Muscle layer of duodenum (tissue), 2 donors: ENCODE results near the gene IL1RAPL1.

Source experiments
- H3K27ac ChIP-seq: one replicate; pipeline ENCODE4 v1.7.0; 2013; ENCODE audit warnings: mild to moderate bottlenecking, low read length
- H3K27me3 ChIP-seq: one replicate; pipeline ENCODE4 v1.7.0; 2013; ENCODE audit warnings: low read depth, mild to moderate bottlenecking, control low read depth, low read length
- H3K36me3 ChIP-seq, 2 donors: one replicate each; pipeline ENCODE4 v1.7.0; 2013; ENCODE audit warnings: low read length in 2 of 2, control low read depth in 1 of 2, mild to moderate bottlenecking in 1 of 2; ENCODE audit not compliant: insufficient read depth in 2 of 2, control insufficient read depth in 1 of 2
- H3K4me1 ChIP-seq, 2 donors: one replicate each; pipeline ENCODE4 v1.7.0; 2013; ENCODE audit warnings: low read length in 2 of 2, mild to moderate bottlenecking in 2 of 2, control low read depth in 1 of 2, moderate library complexity in 1 of 2; ENCODE audit not compliant: insufficient read depth in 2 of 2, control insufficient read depth in 1 of 2
- H3K4me3 ChIP-seq, 2 donors: one replicate each; pipeline ENCODE4 v1.7.0; 2013; ENCODE audit warnings: low read length in 2 of 2, low read depth in 1 of 2, mild to moderate bottlenecking in 1 of 2
- H3K9me3 ChIP-seq, 2 donors: one replicate each; pipeline ENCODE4 v1.7.0; 2013; ENCODE audit warnings: low read length in 2 of 2, control low read depth in 1 of 2, mild to moderate bottlenecking in 1 of 2; ENCODE audit not compliant: control insufficient read depth in 1 of 2
- donor health status: healthy.

The IL1RAPL1 gene

GRCh38 chrX:29043746-29044145 lies 456.5 kb downstream of the IL1RAPL1 start:
- Histone ChIP-seq H3K9me3 (no peaks in the 10 kb centered on the region), H3K4me1 (no peaks in the 10 kb centered on the region), H3K27ac (no peak overlapping the region), H3K36me3 (no peaks in the 10 kb centered on the region), H3K4me3 (no peak overlapping the region), H3K27me3 (no peaks in the 10 kb centered on the region)

GRCh38 chrX:29044423-29045184 lies 457.4 kb downstream of the IL1RAPL1 start:
- no peak overlapping the region for H3K4me3 ChIP-seq
- no peaks in the 10 kb centered on the region for H3K4me1 ChIP-seq
- no peaks in the 10 kb centered on the region for H3K36me3 ChIP-seq
- no peaks in the 10 kb centered on the region for H3K27me3 ChIP-seq
- H3K27ac ChIP-seq, result no peak overlapping the region
- H3K9me3 ChIP-seq, result no peaks in the 10 kb centered on the region

GRCh38 chrX:29065477-29065876 lies 478.2 kb downstream of the IL1RAPL1 start:
- H3K36me3 ChIP-seq, result no peaks in the 10 kb centered on the region
- no peak overlapping the region for H3K4me3 ChIP-seq
- no peaks in the 10 kb centered on the region for H3K4me1 ChIP-seq
- no peaks in the 10 kb centered on the region for H3K27me3 ChIP-seq
- H3K27ac ChIP-seq, result no peak overlapping the region
- H3K9me3 ChIP-seq, result no peaks in the 10 kb centered on the region

GRCh38 chrX:29066516-29066915 lies 479.3 kb downstream of the IL1RAPL1 start:
- no peak overlapping the region for H3K27ac ChIP-seq
- no peaks in the 10 kb centered on the region for H3K4me1 ChIP-seq
- no peaks in the 10 kb centered on the region for H3K36me3 ChIP-seq
- no peak overlapping the region for H3K4me3 ChIP-seq
- no peaks in the 10 kb centered on the region for H3K9me3 ChIP-seq
- no peaks in the 10 kb centered on the region for H3K27me3 ChIP-seq

GRCh38 chrX:29067351-29067750 lies 480.1 kb downstream of the IL1RAPL1 start:
- Histone ChIP-seq H3K36me3 (no peaks in the 10 kb centered on the region), H3K27me3 (no peaks in the 10 kb centered on the region), H3K4me3 (no peak overlapping the region)

GRCh38 chrX:29071525-29072320 lies 484.5 kb downstream of the IL1RAPL1 start:
- no peak overlapping the region for H3K27ac ChIP-seq
- peaks cover 0 to 3% of the 10 kb centered on the region in 2 donors for H3K4me1 ChIP-seq
- no peaks in the 10 kb centered on the region for H3K36me3 ChIP-seq
- no peak overlapping the region for H3K4me3 ChIP-seq
- H3K9me3 ChIP-seq, result no peaks in the 10 kb centered on the region
- no peaks in the 10 kb centered on the region for H3K27me3 ChIP-seq

More at GRCh38 chrX:29067351-29067750, 480.1 kb downstream of the IL1RAPL1 start:
- H3K4me1 ChIP-seq, result no peaks in the 10 kb centered on the region
- H3K27ac ChIP-seq, result no peak overlapping the region
- no peaks in the 10 kb centered on the region for H3K9me3 ChIP-seq

- H3K4me3 ChIP-seq, result no peak overlapping the region
- H3K27ac ChIP-seq, result no peak overlapping the region
- H3K27me3 ChIP-seq, result no peaks in the 10 kb centered on the region
- H3K36me3 ChIP-seq, result no peaks in the 10 kb centered on the region
- H3K4me1 ChIP-seq, result no peaks in the 10 kb centered on the region
- no peaks in the 10 kb centered on the region for H3K9me3 ChIP-seq
Observed at GRCh38 chrX:29082558-29082957, 495.3 kb downstream of the IL1RAPL1 start.

GRCh38 chrX:29083823-29084222 lies 496.6 kb downstream of the IL1RAPL1 start:
- no peaks in the 10 kb centered on the region for H3K27me3 ChIP-seq
- no peaks in the 10 kb centered on the region for H3K4me1 ChIP-seq
- no peak overlapping the region for H3K4me3 ChIP-seq
- no peaks in the 10 kb centered on the region for H3K9me3 ChIP-seq
- no peak overlapping the region for H3K27ac ChIP-seq
- H3K36me3 ChIP-seq, result no peaks in the 10 kb centered on the region

- H3K4me3 ChIP-seq, result no peak overlapping the region
- H3K27ac ChIP-seq, result no peak overlapping the region
- H3K36me3 ChIP-seq, result no peaks in the 10 kb centered on the region
Observed at GRCh38 chrX:29090811-29091210, 503.6 kb downstream of the IL1RAPL1 start.

GRCh38 chrX:29107231-29107630 lies 520.0 kb downstream of the IL1RAPL1 start:
- no peak overlapping the region for H3K27ac ChIP-seq

More at GRCh38 chrX:29090811-29091210, 503.6 kb downstream of the IL1RAPL1 start:
- Histone ChIP-seq H3K27me3 (no peaks in the 10 kb centered on the region), H3K4me1 (no peaks in the 10 kb centered on the region), H3K9me3 (no peaks in the 10 kb centered on the region)

GRCh38 chrX:29110041-29110440 lies 522.8 kb downstream of the IL1RAPL1 start:
- Histone ChIP-seq H3K36me3 (no peaks in the 10 kb centered on the region), H3K4me3 (no peak overlapping the region), H3K4me1 (no peaks in the 10 kb centered on the region), H3K27me3 (no peaks in the 10 kb centered on the region), H3K27ac (no peak overlapping the region), H3K9me3 (no peaks in the 10 kb centered on the region)

More at GRCh38 chrX:29107231-29107630, 520.0 kb downstream of the IL1RAPL1 start:
- H3K36me3 ChIP-seq, result no peaks in the 10 kb centered on the region
- no peaks in the 10 kb centered on the region for H3K9me3 ChIP-seq
- H3K27me3 ChIP-seq, result no peaks in the 10 kb centered on the region
- no peaks in the 10 kb centered on the region for H3K4me1 ChIP-seq
- no peak overlapping the region for H3K4me3 ChIP-seq
